A673 (cell line): Measurements from ENCODE around the gene ITPR1. TPM values are rescaled to one million over a fixed set of nuclear protein-coding genes. Genes with fewer than 3 reads are reported as not detected.

ENCODE experiments used
- BruUV-seq: library from RNA; stranded (reverse); fragments of 400-500 nt; replicated peaks from 2 replicates; lab custom pipeline; 2021; lab: Mats Ljungman, UMichigan
- CTCF ChIA-PET: fragments of 300-600 bp; sonication (Branson Sonifier 250); formaldehyde crosslinking; loops from one replicate; lab custom pipeline; 2022; ENCODE audit warnings: antibody characterized with exemption; lab: Charles Lee
- POLR2A ChIA-PET: fragments of 300-600 bp; sonication (Branson Sonifier 250); formaldehyde crosslinking; loops from one replicate; lab custom pipeline; 2022; ENCODE audit warnings: antibody characterized with exemption; ENCODE audit not compliant: low non-redundant PET; lab: Charles Lee
- DNase-seq: peaks from one replicate; pipeline ENCODE4 v3.0.0-alpha.2; 2015; ENCODE audit warnings: low spot score
- H3K27ac ChIP-seq: fragments of 200-600 bp; sonication (generic); 2 replicates; pipeline ENCODE4 v1.5.1; 2016; ENCODE audit warnings: mixed run types, low read depth, mild to moderate bottlenecking, mixed read lengths, antibody characterized with exemption, low read length; ENCODE audit not compliant: poor library complexity, severe bottlenecking
- H3K27me3 ChIP-seq: fragments of 200-600 bp; sonication (generic); replicated peaks from 2 replicates; pipeline ENCODE4 v1.6.1; 2017; ENCODE audit warnings: mixed run types, low read depth, mild to moderate bottlenecking, mixed read lengths, antibody characterized with exemption, low read length; ENCODE audit not compliant: insufficient read depth, poor library complexity
- H3K36me3 ChIP-seq: fragments of 200-600 bp; sonication (generic); 2 replicates; pipeline ENCODE4 v1.6.1; 2016; ENCODE audit warnings: mixed run types, mild to moderate bottlenecking, mixed read lengths, antibody characterized with exemption, low read length; ENCODE audit not compliant: insufficient read depth, poor library complexity, severe bottlenecking
- H3K4me1 ChIP-seq: fragments of 200-600 bp; sonication (generic); 2 replicates; pipeline ENCODE4 v1.6.1; 2017; ENCODE audit warnings: mixed run types, mild to moderate bottlenecking, mixed read lengths, antibody characterized with exemption, low read length; ENCODE audit not compliant: insufficient read depth, poor library complexity, severe bottlenecking
- H3K4me3 ChIP-seq: fragments of 200-600 bp; sonication (generic); 2 replicates; pipeline ENCODE4 v1.5.1; 2016; ENCODE audit warnings: low read depth, mixed run types, mild to moderate bottlenecking, mixed read lengths, low read length; ENCODE audit not compliant: poor library complexity, severe bottlenecking
- H3K9me3 ChIP-seq: fragments of 200-600 bp; sonication (generic); 2 replicates; pipeline ENCODE4 v1.6.1; 2016; ENCODE audit warnings: mixed run types, low read depth, mild to moderate bottlenecking, mixed read lengths, antibody characterized with exemption, low read length; ENCODE audit not compliant: poor library complexity, severe bottlenecking
- EZH2 ChIP-seq: fragments of 200-600 bp; sonication (generic); IDR thresholded peaks from 2 replicates; pipeline ENCODE4 v1.6.1; 2017; ENCODE audit warnings: borderline replicate concordance, low read depth, mild to moderate bottlenecking, mixed read lengths, antibody characterized with exemption, low read length; ENCODE audit not compliant: poor library complexity, severe bottlenecking
- intact Hi-C: fragments of 100-400 bp; cut with micrococcal nuclease; formaldehyde crosslinking; loops from one replicate; pipeline ENCODE4 v1.10.0; 2022; ENCODE audit not compliant: unreplicated experiment
- total RNA-seq: library from RNA; stranded (reverse); gene quantifications from 2 replicates; pipeline ENCODE4 v1.2.3, GENCODE V29; 2021
- TF ChIP-seq, protein P1 (sequence below): fragments of 300-800, 200-600 bp; sonication (generic); conservative IDR thresholded peaks from 2 replicates; pipeline ENCODE4 v1.5.1; 2017; ENCODE audit warnings: low read depth, mild to moderate bottlenecking, antibody characterized with exemption, low read length, moderate library complexity, mixed read lengths

Gene ITPR1
- total RNA-seq, 1 experiment from 2014 or later = 8.6 TPM

GRCh38 chr3:4474683-4475490, 18.3 kb upstream of the ITPR1 start:
- BruUV-seq = no TSS peak
- CTCF ChIA-PET = no interaction called here

DNA sequence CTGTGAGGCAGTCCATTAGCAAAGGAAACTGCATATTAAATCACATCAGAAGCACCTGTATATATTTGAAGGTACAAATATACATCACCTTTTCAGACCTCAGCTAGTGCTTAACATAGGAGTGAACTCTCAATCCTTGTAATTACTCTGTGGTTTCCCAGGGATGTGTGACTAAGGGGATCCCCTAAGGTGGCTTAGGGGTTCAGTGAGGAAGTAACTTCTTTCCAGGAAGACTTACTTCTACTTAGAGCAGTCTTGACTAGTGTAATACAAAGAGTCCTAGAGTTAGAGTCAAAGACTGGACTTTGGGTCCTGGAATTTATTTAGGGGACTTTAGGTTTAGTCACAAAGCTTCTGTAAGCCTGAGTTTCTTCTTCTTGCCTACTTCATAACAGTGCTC, 17.3 kb upstream of the ITPR1 start:
- intact Hi-C loops = no loop called here
- TF ChIP-seq, protein P1, sequence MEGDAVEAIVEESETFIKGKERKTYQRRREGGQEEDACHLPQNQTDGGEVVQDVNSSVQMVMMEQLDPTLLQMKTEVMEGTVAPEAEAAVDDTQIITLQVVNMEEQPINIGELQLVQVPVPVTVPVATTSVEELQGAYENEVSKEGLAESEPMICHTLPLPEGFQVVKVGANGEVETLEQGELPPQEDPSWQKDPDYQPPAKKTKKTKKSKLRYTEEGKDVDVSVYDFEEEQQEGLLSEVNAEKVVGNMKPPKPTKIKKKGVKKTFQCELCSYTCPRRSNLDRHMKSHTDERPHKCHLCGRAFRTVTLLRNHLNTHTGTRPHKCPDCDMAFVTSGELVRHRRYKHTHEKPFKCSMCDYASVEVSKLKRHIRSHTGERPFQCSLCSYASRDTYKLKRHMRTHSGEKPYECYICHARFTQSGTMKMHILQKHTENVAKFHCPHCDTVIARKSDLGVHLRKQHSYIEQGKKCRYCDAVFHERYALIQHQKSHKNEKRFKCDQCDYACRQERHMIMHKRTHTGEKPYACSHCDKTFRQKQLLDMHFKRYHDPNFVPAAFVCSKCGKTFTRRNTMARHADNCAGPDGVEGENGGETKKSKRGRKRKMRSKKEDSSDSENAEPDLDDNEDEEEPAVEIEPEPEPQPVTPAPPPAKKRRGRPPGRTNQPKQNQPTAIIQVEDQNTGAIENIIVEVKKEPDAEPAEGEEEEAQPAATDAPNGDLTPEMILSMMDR = no peak
- no peak for TF ChIP-seq EZH2
- H3K27me3 ChIP-seq = peaks cover 20% of the 10 kb centered on the region
- no TSS peak for BruUV-seq
- H3K36me3 ChIP-seq = no peaks in the 10 kb centered on the region
- H3K9me3 ChIP-seq = no peaks in the 10 kb centered on the region
- H3K27ac ChIP-seq = no peak overlapping the region
- ChIA-PET CTCF (no interaction called here), POLR2A (no interaction called here)
- no peaks in the 10 kb centered on the region for H3K4me1 ChIP-seq
- DNase-seq = no peak
- H3K4me3 ChIP-seq = no peak overlapping the region

More at GRCh38 chr3:4474683-4475490, 18.3 kb upstream of the ITPR1 start:
- intact Hi-C loops = no loop called here
- Histone ChIP-seq H3K9me3 (no peaks in the 10 kb centered on the region), H3K27me3 (peaks cover 20% of the 10 kb centered on the region), H3K4me3 (no peak overlapping the region), H3K4me1 (no peaks in the 10 kb centered on the region), H3K36me3 (no peaks in the 10 kb centered on the region), H3K27ac (no peak overlapping the region)
- no peak for DNase-seq
- TF ChIP-seq, protein P1 = no peak
- no peak for TF ChIP-seq EZH2
- POLR2A ChIA-PET = no interaction called here

DNA sequence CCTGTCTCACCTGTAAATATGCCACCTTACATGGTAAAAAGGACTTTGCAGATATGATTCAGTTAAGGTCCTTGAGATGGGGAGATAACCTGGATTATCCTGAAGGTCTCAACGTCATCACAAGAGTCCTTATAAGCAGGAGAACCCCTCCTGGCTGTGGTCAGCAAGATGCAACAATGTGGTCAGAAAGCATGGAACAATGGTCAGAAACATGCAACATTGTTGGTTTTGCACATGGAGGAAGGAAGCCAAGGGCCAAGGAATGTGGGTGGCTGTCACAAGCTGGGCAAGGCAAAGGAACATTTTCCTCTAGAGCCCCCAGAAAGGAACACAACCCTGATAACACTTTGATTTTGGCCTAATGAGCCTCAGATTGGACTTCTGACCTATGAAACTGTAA, 16.7 kb upstream of the ITPR1 start:
- H3K27me3 ChIP-seq = peaks cover 20% of the 10 kb centered on the region
- H3K9me3 ChIP-seq = no peaks in the 10 kb centered on the region
- TF ChIP-seq, protein P1 = no peak
- no peak for TF ChIP-seq EZH2
- POLR2A ChIA-PET = no interaction called here
- CTCF ChIA-PET = no interaction called here
- no TSS peak for BruUV-seq
- H3K4me1 ChIP-seq = no peaks in the 10 kb centered on the region
- intact Hi-C loops = no loop called here
- no peak overlapping the region for H3K27ac ChIP-seq
- no peaks in the 10 kb centered on the region for H3K36me3 ChIP-seq
- DNase-seq = no peak
- no peak overlapping the region for H3K4me3 ChIP-seq
